A204.1 (cell line): ENCODE measurements around the gene C1QTNF8.
"Not testable (repeated sequence)": the region's sequence is repeated elsewhere in the genome, so short reads cannot be mapped to it uniquely, and the experiment has no call there.

ENCODE experiments used
- FAIRE-seq: peaks from 2 replicates; lab custom pipeline; 2012; peaks lifted over from hg19 to GRCh38; lab: Jason Lieb, UNC

Gene C1QTNF8

GRCh38 chr16:1093284-1094123 lies 2.5 kb downstream of the C1QTNF8 start:
- FAIRE-seq: no peak

GRCh38 chr16:1092685-1093283 lies 3.3 kb downstream of the C1QTNF8 start:
- not testable (repeated sequence) for FAIRE-seq

GRCh38 chr16:1091992-1092552 lies 4.0 kb downstream of the C1QTNF8 start:
- no peak for FAIRE-seq

DNA sequence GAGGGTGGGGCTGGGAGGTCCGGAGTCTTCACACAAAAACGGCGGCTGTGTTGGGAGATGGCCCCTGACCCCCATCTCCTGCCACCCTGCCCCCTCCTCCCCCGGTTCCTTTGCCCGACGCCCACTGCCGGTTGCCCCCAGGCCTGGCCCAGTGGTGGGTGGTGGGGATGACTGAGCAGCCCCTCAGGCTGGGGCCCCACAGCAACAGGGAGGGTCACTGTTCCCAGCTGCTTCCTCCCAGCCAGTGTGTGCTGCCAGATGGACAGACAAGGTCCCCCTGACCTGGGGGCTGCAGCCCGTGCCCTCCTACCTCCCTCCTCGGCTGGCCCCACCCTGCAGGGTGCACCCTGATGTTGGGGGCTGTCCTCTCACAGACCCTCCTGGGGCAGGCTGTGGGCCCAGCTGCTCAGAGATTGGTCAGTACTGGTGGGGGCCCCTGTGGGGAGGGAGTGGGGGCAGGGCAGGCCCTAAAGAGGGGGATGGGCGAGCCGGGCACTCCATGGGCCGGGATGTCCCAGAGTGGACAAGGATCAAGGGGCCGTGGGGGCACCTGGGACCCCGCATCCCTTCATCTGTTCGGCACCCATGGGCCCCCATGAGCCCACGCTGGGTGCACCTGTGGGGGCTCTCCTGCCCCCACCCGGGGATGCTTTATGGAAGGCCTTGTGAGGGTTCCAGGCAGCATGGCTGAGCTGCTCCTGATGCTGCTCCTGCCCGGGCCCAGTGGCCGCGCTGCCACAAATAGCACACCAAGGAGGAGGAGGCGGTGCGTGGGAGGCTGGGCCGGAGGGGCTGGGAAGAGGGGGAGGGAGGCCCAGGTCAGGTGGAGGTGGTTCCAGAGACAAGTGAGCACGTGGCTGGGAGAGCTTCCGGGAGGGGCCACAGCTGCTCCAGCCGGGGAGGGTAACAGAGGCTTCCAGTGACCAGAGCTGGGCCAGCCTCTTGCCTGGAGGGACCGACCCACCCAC lies 5.1 kb downstream of the C1QTNF8 start:
- no peak for FAIRE-seq

DNA sequence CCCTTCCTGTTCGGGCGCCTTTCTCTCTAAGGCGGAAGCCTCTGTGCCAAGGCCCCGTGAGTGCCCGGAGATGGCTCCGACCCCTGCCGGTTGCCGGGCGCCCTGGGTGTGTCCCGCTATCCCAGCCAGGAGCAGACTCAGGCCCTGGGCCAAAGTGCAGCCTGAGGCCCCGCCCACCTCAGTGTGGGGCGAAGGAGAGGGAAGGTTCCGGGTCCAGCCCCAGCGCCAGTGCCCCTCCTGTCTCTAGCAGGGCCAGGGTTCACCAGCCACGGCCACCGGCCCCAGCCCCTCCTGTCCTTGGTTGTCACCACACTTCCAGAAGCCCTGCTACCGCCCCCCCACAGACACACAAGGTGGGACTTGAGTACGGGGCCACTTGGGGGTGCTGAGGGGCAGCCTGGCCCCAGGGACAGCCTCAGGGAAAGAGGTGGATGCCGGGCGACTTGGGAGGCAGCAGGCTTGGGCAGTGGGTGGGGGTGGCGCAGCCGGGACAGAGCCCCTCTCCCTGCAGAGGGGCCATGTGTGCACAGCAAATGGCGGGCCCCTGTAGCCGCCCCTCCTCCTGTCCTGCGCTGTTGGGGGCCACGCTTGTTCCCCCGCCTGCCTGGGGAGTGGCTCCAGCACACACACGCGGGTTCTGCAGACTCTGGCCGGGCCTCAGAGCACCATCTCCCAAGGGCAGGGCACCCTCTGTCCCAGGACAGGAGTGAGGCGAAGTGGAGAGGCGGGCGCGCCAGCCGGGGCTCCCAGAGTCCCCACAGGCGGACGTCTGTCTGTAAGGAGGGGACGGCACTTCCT lies 6.0 kb downstream of the C1QTNF8 start:
- no peak for FAIRE-seq

DNA sequence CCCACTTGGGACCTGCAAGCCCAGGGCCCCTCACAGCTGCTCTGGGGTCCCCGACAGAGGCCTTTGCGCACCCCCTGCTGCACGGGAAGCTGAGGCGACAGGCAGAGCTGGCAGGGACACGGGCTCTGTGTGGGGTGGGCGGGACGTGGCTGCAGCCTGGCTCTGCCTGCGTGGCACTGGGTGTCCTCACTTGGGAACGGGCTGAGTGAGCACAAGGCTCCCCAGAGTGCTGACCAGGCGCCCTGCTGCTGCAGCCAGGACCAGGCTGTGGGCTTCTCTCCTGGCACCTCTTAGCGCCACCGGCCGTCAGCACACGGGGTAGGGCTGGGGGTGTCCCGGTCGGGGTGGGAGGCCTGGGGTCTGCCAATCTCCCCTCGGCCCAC lies 6.6 kb downstream of the C1QTNF8 start:
- no peak for FAIRE-seq

GRCh38 chr16:1088295-1089170 lies 7.5 kb downstream of the C1QTNF8 start:
- no peak for FAIRE-seq

- FAIRE-seq: not testable (repeated sequence)
Observed at GRCh38 chr16:1086443-1086842, 9.6 kb downstream of the C1QTNF8 start.

- no peak for FAIRE-seq
Observed at GRCh38 chr16:1084971-1085370, 11.1 kb downstream of the C1QTNF8 start.

DNA sequence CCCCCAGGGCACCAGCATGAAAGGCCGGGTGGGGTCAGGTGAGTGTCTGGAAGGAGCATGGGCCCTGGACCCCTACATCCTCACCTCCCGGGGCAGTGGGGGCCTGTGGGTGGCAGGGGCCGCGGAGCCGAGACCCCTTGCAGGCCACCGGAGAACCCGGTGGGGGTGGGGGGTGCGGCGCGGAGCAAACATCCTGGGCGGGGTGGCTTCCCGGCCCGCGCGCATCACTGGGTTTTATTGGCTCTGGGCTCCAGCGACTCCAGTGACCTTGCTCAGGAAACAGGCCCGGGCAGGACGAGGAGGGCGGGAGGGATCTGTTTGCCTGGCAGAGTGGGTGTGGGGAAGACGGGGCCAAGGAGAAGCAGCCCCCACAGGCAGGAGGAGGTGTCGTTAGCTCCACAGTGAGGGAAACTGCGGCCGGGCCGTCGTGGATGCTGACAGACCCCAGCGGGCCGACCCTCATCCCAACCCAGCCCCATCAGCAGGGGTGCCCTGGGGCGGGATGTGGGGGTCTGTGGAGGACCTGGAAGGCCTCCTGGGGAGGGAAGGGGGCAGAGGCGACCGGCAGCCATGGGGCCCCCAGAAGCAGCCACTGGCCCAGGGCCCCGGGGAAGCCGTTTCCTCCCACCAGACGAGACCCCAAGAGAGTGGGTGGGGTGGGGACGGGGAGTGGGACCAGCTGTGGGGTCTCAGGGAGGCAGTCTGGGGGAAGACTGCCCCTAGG lies 12.9 kb downstream of the C1QTNF8 start:
- FAIRE-seq: no peak

DNA sequence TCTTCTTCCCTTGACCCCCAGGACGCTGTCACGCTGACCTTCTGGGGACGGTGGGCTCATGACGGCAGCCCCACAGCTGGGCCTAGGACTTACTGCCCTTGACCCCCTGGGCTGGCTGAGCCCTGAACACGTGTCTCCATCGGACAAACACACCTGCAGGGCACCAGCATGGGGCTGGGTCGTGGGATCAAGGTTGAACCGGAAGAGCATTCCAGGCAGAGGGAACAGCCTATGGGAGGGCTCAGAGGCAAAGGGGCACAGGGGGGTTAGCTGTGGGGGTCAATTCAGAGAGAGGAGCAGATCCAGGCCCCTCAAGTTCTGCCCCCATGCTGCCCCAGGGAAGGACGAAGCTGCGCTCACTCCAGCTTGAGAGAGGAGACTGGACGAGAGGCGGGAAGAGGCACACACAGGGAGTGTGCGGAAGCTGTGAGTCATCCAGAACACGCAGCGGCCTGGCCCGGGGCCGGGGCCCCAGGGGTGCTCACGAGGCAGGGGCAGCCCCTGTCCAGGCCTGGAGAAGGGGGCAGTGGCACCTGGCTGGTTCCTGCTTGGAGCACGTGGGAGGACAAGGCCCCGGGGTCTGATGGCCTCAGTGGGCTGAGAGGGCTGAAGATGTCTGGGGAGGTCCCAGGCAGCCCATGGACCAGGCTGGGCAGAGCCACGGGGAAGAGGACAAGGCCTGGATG lies 13.6 kb downstream of the C1QTNF8 start:
- no peak for FAIRE-seq

DNA sequence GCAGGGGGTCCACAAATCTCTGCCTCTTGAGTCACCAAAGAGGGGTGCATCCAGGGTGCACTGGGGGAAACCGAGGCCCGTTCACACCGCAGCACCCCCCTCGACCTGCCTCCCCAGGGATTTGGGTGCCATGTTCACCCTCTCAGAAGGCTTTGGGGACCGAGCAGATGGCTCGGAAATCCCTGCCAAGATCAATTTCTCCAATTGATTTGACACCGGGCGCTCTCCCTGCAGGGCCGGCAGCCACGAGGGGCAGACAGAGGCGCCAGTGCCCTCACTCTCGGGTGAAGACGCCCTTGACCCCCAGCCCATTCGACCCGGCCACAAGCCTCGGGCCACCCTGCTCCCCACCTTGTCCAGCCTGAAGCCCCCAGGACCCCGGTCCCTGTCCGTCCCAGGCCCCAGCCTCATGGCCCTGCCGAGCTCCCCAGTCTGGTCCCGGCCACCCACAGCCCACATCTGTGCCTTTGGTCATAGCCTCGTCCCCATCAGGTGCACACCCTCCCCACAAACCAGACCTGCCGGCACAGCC lies 14.2 kb downstream of the C1QTNF8 start:
- FAIRE-seq: no peak

GRCh38 chr16:1080801-1081733 lies 15.0 kb downstream of the C1QTNF8 start:
- FAIRE-seq: no peak

GRCh38 chr16:1079786-1080525 lies 16.1 kb downstream of the C1QTNF8 start:
- no peak for FAIRE-seq

DNA sequence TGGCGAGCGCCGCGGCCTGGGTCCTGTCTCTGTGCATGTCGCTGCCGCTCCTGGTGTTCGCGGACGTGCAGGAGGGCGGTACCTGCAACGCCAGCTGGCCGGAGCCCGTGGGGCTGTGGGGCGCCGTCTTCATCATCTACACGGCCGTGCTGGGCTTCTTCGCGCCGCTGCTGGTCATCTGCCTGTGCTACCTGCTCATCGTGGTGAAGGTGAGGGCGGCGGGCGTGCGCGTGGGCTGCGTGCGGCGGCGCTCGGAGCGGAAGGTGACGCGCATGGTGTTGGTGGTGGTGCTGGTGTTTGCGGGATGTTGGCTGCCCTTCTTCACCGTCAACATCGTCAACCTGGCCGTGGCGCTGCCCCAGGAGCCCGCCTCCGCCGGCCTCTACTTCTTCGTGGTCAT lies 16.7 kb downstream of the C1QTNF8 start:
- FAIRE-seq: no peak

DNA sequence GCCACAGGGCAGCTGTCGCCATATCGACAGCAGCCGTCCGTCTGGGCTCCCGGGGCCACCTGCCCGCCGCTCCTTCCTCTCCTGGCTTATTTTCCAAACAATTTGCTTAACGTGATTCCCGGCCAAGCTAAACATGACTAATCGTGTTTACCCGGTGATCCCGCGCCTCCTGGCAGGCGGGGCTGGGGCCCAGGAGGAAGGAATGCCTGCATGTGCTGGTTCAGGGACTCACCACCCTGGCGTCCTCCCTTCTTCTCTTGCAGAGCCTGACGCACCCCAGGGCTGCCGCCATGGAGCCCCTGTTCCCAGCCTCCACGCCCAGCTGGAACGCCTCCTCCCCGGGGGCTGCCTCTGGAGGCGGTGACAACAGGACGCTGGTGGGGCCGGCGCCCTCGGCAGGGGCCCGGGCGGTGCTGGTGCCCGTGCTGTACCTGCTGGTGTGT lies 17.4 kb downstream of the C1QTNF8 start:
- FAIRE-seq: no peak
